NCI-H2227 (cell line): ENCODE measurements around the gene ITPR1.
A peak's percentile ranks its signal among the peaks of the same experiment; 100 is the strongest.

Experiments used
- DNase-seq: peaks from one replicate; lab custom pipeline; 2025; ENCODE audit not compliant: unreplicated experiment; lab: John Stamatoyannopoulos, UW

Gene ITPR1

DNA sequence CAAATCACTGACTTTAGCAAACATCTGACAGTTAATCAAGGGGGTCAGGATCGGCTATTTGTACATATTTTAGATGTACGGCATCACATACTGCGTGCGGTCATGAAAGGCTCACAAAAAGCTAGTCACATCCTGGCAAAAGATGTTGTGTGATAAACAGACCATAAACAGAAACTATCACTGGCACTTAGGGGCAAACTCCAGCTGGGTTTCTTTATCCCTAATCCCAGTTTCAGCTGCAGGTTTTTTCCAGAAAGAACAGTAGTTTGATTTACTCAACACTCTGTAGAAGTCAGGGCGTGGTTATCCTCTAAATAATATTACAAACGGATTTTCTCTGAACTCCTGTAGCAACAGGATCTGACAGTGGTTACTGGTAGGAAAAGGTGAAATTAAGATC is 373.7 kb downstream of the ITPR1 start:
- peak; percentile 73 for DNase-seq

- DNase-seq: no peak
Observed at GRCh38 chr3:4877173-4877787, 384.1 kb downstream of the ITPR1 start.

DNA sequence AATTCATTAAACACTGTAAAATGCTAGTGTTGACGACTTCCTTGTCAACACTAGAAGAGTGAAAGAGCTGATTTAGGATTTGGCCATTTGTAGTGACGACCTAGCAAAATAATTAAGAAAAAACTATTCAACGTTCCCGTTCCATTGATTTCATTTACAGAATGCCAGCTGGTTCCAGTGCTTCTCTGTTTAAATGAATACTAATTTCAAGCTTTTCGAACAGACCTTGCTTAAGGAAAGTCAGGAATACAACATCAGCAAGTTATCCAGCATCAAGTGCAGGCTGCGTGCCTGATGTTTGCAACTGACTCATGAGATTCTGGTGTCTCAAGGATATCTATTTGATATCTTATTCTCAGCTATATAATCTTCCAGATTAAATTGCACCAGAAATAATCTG is 387.7 kb downstream of the ITPR1 start:
- no peak for DNase-seq

- DNase-seq: no peak
Observed at GRCh38 chr3:4882548-4882947, 389.4 kb downstream of the ITPR1 start.

- no peak for DNase-seq
Observed at GRCh38 chr3:4883011-4883410, 389.9 kb downstream of the ITPR1 start.

- no peak for DNase-seq
Observed at GRCh38 chr3:4884888-4885287, 391.7 kb downstream of the ITPR1 start.

DNA sequence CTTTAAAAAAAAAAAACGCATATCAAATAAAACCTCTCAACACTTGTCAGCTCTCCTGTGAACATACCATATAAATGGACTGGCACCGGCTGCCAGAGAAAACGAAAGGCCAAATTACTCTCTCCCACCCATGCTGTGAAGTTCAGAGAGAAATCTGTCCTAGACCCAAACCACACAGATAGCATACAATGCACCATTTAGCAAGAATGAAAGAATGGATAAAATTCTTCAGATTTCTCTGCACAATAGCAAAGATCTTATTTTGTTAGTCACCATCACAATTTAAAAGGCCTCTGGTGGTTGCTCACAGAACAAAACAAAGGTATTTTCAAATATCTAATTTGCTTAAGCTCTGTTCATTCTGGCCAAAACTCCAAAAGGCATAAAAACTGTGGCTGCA is 392.2 kb downstream of the ITPR1 start:
- DNase-seq: no peak

DNA sequence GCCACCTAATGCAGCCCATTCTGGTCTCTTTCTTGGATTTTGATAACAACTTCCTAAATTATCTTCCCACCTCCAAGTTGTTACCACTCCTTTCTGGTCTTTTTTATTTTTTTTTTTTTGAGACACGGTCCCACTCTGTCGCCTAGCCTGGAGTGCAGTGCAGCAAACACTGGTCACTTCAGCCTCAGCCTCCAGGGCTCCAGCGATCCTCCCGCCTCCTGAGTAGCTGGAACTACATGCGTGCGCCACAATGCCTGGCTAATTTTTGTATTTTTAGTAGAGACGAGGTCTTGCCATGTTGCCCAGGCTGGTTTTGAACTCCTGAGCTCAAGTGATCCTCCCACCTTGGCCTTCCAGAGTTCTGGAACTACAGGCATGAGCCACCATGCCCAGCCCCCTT is 393.3 kb downstream of the ITPR1 start:
- DNase-seq: no peak

GRCh38 chr3:4887177-4887576 is 394.0 kb downstream of the ITPR1 start:
- no peak for DNase-seq

DNA sequence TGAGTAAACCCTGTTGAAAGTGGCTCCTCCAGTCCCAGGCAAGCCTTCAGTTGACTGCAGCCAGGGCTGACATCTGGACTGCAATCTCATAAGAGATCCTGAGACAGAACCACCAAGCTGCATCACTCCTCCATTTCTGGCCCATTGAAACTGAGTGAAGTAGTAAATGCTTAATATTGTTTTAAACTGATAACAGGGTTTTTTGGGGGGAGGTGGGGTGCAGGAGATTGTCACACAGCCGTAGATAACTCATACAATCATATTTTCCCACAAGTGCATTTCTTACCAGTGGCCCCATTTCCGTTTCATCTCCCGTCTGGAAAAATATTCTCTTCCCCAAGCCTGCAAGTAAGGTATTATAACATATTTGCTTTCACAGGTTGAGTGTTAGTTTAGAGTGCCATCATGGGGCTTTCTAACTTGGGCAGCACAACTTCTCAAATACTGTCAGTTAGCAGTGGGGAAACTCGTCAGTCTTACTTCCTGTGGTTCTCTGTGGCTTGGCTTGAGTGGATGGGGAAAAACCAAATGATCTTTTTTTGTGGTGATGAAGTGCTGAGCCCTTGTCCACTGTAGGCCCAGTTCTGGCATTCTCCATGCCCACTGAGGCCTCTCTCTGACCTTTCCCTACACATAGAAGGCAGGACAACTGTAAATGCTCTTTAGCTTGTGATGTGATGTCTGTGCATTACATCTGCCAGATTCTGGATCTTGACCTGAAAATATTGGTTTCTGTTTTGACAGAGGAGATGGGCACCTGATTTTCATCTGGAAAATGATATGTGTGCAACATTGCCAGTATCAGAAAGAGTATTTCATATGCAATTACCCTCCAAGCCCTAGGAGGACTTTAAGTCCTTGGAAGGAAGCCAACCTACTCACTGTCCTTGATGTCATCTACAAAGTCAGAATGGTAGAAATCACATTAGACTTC is 396.0 kb downstream of the ITPR1 start:
- DNase-seq: no peak

DNA sequence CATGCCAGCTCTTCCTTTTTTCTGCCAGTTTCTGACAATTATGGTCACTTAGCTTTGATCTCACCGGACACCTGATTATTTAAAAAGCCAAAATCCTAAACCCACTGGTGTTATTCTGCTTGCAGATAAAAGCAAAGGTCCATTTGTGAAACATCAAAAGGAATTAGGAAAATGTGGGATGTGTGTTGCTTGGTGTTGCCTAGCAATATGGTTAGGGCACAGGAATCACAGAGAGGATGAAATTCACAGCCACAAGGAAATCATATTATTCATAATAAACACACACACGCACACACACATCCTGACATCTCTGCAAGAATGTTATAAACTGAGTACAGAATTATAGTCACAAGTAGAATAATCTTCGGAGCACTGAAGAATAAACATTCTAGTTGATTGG is 396.7 kb downstream of the ITPR1 start:
- DNase-seq: no peak

DNA sequence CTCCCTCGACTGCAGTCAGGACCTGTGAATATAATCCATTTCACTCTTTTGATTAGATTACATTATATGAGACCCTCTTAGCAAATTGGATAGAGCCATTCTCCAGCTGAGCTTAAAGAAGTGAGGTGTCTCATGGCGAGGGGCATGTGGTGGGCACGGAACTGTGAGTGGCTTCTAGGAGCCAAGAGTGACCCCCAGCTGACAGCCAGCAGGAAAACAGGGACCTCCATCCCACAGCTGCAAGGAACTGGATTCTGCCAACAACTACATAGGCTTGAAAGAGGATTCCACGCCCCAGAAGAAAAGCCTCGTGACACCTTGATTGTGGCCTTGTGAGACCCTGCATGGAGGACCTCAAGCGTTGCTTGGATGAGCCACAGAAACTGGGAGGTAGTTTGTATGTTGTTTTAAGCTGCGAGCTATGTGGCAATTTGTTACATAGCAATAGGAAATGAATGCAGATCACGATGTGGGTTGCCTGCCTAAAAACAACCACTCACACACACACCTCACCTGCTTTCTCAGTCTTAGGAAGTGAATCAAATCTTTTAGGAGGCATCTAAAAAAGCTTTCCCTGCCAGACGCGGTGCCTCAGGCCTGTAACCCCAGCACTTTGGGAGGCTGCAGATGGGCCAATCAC is 401.9 kb downstream of the ITPR1 start:
- no peak for DNase-seq

GRCh38 chr3:4895838-4896237 is 402.7 kb downstream of the ITPR1 start:
- DNase-seq: no peak
